ENCODE measurements around the gene SNX24. TPM values are rescaled to one million over a fixed set of nuclear protein-coding genes. Genes with fewer than 3 reads are reported as not detected.

SNX24 gene
- total RNA-seq, 1 experiment from 2014 or later = 13.9 TPM

DNA sequence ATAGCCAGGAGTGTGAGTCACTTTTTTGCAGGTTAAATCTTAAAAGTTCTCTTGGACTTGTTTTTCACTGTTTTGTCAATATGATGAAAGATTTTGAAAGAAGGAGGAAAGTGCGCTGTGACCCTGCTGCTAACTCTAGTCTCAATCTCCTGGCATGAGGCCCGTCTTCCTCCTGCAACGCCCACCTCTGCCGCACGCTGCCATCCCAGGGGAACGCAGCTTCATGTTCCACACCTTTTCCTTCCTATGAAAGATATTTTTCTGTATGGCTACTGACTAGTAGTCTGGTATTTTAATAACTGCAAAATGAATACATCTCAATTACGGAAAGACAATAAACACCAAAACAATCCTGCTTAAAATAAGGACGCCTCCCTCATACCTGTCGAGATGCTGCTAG is 182.8 kb downstream of the SNX24 start:
- Mint-ChIP-seq H3K36me3 (ENCODE audit: insufficient read depth in 1 of 3, low read depth in 3 of 3) (peaks cover 0 to 12% (median 0%) of the 10 kb centered on the region in 3 experiments; a peak in 2 of 7 replicates), H3K4me3 (no peak overlapping the region; a peak in 1 of 5 replicates), H3K9me3 (no peaks in the 10 kb centered on the region), H3K27me3 (ENCODE audit: low read depth) (no peaks in the 10 kb centered on the region; the same call in 1 of the 2 replicates), H3K27ac (no peak overlapping the region), H3K4me1 (peaks cover 7 to 14% of the 10 kb centered on the region in 2 experiments)
- Histone ChIP-seq H3T11ph (ENCODE audit: low read length) (no peak overlapping the region), H3K79me2 (ENCODE audit: insufficient read depth, low read length) (no peaks in the 10 kb centered on the region; the same call in 1 of the 2 replicates), H2BK5ac (ENCODE audit: insufficient read length, low read length) (no peak overlapping the region), H3K9ac (ENCODE audit: extremely low read depth, insufficient read length, low read length) (no peak overlapping the region), H3K27ac (ENCODE audit: insufficient read length, low read depth, low read length) (no peak overlapping the region), H3K4ac (ENCODE audit: low read depth, low read length) (no peak overlapping the region), H3K18ac (ENCODE audit: insufficient read length, low read depth, low read length) (no peak overlapping the region), H2BK12ac (ENCODE audit: insufficient read length, low read depth, low read length) (no peak overlapping the region), H4K20me1 (ENCODE audit: control insufficient read depth, insufficient read depth, insufficient read length) (no peaks in the 10 kb centered on the region), H4K8ac (replicated peaks; ENCODE audit: insufficient read length, low read depth, low read length) (no peak overlapping the region), H3K56ac (ENCODE audit: insufficient read length, low read depth, low read length) (no peak overlapping the region), H4K91ac (ENCODE audit: insufficient read length, low read depth, low read length) (no peak overlapping the region), H3K14ac (ENCODE audit: insufficient read depth, low read length) (no peak overlapping the region), H3K23ac (ENCODE audit: insufficient read length, low read depth, low read length) (no peak overlapping the region), H3K4me1 (ENCODE audit: insufficient read depth, low read length) (no peaks in the 10 kb centered on the region), H2BK15ac (ENCODE audit: low read depth, low read length) (no peak overlapping the region), H3K23me2 (ENCODE audit: insufficient read length, low read depth, low read length, poor library complexity, severe bottlenecking) (no peaks in the 10 kb centered on the region), H3K79me1 (ENCODE audit: insufficient read depth, low read depth, low read length, poor library complexity, severe bottlenecking) (no peaks in the 10 kb centered on the region), H2AFZ (ENCODE audit: low read length) (no peak overlapping the region), H2AK5ac (ENCODE audit: insufficient read length, low read length) (no peak overlapping the region), H2BK20ac (ENCODE audit: low read depth, low read length, poor library complexity, severe bottlenecking) (no peak overlapping the region), H4K5ac (ENCODE audit: insufficient read length, low read depth, low read length) (no peak overlapping the region), H3K4me2 (ENCODE audit: insufficient read depth, insufficient read length, low read length) (no peak overlapping the region), H2BK120ac (ENCODE audit: low read depth, low read length, poor library complexity, severe bottlenecking) (no peak overlapping the region), H3K9me3 (ENCODE audit: control insufficient read depth, low read depth, low read length) (no peaks in the 10 kb centered on the region), H3K27me3 (ENCODE audit: insufficient read depth, low read length) (no peaks in the 10 kb centered on the region)
- DNase-seq = no peak
- no CpG with 5 or more reads among the region's 9 CpGs for WGBS (ENCODE audit: extremely low coverage, insufficient read length, low lambda C conversion rate)
- TF ChIP-seq, protein P1, sequence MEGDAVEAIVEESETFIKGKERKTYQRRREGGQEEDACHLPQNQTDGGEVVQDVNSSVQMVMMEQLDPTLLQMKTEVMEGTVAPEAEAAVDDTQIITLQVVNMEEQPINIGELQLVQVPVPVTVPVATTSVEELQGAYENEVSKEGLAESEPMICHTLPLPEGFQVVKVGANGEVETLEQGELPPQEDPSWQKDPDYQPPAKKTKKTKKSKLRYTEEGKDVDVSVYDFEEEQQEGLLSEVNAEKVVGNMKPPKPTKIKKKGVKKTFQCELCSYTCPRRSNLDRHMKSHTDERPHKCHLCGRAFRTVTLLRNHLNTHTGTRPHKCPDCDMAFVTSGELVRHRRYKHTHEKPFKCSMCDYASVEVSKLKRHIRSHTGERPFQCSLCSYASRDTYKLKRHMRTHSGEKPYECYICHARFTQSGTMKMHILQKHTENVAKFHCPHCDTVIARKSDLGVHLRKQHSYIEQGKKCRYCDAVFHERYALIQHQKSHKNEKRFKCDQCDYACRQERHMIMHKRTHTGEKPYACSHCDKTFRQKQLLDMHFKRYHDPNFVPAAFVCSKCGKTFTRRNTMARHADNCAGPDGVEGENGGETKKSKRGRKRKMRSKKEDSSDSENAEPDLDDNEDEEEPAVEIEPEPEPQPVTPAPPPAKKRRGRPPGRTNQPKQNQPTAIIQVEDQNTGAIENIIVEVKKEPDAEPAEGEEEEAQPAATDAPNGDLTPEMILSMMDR (conservative IDR thresholded peaks at IDR 0.05) = no peak
